ENCODE data around the gene RNASEL.
"Not testable (repeated sequence)": the region's sequence is repeated elsewhere in the genome, so short reads cannot be mapped to it uniquely, and the experiment has no call there.

The RNASEL gene, protein sequence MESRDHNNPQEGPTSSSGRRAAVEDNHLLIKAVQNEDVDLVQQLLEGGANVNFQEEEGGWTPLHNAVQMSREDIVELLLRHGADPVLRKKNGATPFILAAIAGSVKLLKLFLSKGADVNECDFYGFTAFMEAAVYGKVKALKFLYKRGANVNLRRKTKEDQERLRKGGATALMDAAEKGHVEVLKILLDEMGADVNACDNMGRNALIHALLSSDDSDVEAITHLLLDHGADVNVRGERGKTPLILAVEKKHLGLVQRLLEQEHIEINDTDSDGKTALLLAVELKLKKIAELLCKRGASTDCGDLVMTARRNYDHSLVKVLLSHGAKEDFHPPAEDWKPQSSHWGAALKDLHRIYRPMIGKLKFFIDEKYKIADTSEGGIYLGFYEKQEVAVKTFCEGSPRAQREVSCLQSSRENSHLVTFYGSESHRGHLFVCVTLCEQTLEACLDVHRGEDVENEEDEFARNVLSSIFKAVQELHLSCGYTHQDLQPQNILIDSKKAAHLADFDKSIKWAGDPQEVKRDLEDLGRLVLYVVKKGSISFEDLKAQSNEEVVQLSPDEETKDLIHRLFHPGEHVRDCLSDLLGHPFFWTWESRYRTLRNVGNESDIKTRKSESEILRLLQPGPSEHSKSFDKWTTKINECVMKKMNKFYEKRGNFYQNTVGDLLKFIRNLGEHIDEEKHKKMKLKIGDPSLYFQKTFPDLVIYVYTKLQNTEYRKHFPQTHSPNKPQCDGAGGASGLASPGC

DNA sequence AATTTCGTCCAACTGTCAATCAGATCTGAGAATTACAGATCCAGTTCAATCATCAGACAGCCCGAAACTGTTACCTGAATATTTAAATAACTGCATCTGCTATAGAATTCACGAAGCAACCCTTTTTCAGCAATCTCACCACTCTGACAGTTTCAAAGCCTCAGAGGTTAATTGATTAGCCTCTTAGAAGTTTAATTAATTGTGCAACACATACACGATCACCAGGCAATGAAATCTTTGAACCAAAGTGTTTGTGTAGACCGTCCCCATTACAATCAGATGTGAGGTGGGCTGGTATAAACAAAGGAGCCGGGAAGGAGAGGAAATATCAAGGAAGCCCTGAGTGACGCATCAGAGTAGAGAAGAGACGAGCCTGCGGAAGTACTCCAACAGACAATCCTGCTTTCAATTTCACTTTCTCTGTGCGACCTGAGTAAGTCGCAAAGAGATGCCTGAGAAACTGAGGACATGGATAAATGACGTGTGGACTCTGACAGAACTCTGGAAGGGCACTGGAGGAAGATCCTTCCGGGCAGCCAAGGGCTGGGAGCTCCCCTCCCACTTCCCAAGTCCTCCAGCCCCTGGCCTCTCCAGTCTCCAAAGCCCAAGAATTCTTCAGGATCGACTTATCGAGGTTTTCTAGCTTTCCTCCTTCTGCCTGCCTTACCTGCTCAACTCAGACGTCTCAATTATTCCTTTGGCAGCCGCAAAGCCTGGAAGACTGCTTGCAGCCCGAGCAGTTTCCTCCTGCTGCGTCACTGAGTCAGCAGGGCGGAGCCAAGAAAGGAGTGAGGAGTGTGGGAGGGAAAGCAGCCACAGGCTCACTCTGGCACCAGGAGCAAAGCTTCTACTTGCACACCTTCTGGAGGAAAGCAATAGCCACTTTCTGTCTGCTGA lies at the start of gene RNASEL:
Gene RNASEL, minus strand, starts transcription at position 757 of the 897 bp plus-strand sequence. CDS start 2,450 bp downstream, outside the sequence.
- peak; percentile 36 to 87 (median 66) for DNase-seq

DNA sequence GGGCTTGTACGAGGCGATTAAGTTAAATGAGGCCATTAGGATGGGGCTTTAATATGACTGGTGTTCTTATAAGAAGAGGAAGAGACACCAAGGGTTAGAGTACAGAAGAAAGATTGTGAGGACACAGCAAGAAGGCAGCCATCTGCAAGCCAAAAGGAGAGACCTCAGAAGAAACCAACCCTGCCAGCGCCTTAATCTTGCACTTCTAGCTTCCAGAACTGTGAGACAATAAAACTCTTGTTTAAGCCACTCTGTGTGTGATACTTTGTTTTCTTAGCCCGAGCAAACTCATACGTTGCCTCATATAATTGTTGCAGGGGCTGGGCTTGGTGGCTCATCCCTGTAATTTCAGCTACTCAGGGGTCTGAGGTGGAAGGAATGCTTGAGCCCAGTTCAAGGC lies 48.7 kb upstream of the RNASEL start:
- DNase-seq, result no peak

DNA sequence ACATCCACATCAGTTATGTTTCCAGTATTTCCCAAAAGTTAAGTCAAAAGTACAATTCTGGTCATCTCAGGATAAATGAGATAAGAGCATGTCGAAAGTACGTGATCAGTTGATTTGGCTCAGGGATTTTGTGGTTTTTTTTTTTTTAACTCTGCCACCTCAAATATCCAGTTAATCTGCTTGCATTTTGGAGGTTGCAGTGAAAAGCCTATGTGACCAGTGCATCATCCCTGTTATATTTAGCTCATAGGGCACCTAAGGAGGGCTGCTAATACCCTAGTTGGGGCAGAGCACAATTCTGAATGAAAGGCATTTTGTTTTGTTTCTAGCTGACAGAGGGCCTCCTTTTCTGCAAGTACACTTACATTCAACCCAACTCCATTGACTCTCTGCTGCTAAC lies 46.8 kb upstream of the RNASEL start:
- DNase-seq, result peak in 1 of 3 experiments; percentile 13

DNA sequence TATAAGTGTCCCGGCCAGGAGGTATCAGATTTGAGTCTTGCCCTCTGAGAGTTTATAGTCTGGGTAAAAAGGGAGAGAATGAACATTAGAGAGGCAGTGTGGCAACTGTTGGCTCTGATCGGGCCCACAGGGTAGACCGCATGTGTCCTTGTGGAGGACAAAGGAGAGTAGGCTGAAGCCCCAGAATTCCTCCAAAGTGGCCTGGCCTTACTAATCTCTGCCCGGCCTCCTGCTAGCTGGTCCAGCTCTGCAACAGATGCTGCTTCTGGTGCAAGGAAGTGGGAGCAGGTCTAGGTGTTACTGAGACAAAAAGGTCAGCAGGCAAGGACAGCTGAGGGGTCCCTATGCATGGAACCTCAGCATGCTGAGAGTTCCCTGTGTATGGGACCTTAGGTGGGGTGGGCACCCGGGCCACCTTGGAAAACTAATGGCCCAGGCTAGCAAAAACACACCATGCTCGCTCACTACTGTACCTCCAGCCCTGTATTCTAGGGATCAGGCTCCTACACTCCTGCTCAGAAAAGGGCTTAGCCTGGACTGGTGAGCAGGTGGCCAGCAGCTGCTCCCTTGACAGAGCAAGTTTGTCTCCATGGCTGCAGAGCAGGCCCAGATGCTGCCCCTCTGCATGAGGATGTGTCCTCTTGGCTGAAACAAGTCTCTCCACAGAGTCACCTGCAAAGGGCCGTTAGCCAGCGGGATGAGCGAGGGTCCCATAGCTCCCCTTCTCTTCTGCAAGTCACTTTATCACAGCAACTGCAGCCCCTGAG lies 45.4 kb upstream of the RNASEL start:
- DNase-seq, result peak in 2 of 3 experiments; percentile 50 to 77

GRCh38 chr1:182633657-182634281 lies 44.7 kb upstream of the RNASEL start:
- peak in 2 of 3 experiments; percentile 90 to 98 for DNase-seq

DNA sequence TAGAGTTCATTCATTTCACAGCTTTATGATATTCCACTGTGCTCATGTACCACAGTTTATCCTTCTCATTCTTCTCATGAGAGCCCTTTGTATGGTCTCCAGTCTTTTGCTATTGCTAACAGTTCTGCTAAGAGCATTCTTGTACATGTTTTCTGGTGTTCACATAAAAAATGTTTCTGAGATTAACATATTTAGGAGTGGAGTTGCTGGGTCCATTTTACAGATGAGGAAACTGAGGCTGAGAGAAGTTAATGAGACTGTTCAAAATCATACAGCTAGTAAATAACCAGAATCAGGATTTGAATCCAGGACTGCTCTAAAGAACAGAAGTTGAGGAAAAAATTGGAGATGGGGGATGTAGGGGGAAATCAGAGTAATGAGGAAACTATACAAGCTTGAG lies 44.0 kb upstream of the RNASEL start:
- DNase-seq, result no peak

DNA sequence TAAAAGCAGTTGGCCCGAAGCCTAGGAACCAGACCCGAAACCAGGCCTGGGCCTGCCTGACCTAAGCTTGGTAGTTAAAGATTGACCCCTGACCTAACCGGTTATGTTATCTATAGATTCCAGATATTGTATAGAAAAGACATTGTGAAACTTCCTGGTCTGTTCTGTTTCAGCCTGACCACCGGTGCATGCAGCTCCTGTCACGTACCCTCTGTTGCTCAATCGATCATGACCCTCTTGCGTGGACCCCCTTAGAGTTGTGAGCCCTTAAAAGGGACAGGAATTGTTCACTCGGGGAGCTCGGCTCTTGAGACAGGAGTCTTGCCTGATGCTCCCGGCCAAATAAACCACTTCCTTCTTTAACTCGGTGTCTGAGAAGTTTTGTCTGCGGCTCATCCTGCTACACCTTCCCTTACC lies 43.4 kb upstream of the RNASEL start:
- not testable (repeated sequence) for DNase-seq

DNA sequence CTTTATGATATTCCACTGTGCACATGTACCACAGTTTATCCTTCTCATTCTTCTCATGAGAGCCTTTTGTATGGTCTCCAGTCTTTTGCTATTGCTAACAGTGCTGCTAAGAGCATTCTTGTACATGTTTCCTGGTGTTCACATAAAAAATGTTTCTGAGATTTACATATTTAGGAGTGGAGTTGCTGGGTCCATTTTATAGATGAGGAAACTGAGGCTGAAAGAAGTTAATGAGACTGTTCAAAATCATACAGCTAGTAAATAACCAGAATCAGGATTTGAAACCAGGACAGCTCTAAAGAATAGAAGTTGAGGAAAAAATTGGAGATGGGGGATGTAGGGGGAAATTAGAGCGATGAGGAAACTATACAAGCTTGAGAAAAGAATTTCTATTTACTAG lies 42.9 kb upstream of the RNASEL start:
- DNase-seq, result no peak

- DNase-seq, result no peak
Observed at GRCh38 chr1:182631053-182631677, 42.1 kb upstream of the RNASEL start.

- DNase-seq, result no peak
Observed at GRCh38 chr1:182630586-182630985, 41.5 kb upstream of the RNASEL start.

DNA sequence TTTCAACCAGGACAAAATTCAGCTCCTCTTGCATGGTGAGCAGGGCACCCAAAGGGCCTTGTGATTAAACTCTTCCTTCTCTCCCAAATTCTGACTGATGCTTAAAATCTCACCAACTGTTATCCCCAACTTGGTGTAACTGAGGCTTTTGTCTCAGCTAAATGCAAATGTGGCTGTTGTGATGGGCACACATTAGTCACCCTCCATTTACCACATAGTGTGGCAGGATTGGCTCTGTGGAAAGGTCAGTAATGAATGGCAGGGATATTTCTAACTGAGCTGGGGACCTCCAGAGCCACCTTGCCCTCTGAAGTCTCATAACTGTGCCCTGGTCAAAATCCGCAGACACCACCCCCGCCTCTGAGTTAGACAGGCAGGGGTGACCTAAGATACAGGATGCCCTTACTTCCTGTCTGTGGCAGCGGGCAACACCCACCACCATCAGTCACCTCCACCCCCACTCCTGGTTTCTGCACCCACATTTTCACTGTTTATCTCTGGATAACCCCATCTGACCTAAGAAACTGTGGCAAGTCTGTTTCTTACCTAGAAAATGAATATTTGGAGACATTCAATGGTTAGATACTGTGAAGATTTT lies 40.5 kb upstream of the RNASEL start:
- DNase-seq, result no peak

DNA sequence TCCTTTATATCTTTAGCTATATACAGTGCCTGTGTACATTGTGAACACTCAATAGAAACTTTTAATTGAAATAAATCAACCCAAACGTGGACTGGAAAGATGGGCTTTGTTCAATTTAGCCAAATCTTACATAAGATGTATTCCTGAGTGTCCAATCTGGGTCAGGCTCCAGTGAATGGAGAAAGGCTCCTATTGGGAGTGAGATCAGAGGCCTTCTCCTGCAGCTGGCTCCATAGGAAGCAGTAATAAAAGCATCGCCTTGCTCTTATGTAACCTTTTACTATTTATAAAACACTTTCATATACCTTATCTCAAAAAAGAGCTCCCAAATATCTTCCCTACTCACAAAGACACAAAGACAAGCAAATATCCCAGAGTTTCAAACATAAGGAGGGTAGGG lies 40.0 kb upstream of the RNASEL start:
- DNase-seq, result no peak

DNA sequence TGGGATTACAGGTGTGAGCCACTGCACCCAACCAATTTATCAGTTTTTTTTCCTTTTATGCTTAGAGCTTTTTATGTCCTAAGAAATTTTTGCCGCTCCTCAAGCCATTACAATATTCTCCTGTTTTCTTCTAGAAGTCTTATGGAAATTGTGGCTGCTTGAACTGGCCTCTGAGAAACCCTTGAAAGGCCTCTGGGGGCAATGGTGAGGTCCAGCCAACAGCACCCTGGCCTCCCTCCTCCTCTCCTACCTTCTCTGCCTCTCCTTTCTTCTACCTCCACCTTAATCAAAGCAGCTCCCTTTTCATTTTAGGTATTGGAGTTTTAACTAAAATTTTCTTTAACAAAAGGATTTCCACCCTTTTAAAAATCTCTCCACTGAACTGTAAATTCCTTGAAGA lies 39.6 kb upstream of the RNASEL start:
- DNase-seq, result no peak

DNA sequence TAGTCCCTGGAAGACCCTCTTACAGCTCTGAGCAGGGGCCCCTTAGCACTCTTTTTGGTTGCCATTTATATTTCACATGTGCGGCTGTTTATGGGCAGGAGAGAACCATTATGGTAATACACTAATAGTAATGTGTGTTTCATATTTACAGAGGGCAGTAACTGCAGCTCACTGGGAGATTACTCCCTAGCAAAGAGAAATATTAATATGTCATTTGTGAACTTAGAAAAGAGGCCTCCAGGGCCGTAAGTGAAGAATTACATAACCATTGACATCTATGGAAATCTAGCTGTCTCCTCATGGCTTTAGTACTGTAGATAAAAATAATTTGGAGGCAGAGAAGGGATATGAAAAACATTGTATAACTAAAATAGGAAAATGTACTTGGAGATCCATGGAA lies 38.6 kb upstream of the RNASEL start:
- no peak for DNase-seq

GRCh38 chr1:182626527-182626926 lies 37.5 kb upstream of the RNASEL start:
- DNase-seq, result no peak

- DNase-seq, result no peak
Observed at GRCh38 chr1:182625719-182626504, 36.9 kb upstream of the RNASEL start.

- DNase-seq, result no peak
Observed at GRCh38 chr1:182625024-182625423, 36.0 kb upstream of the RNASEL start.

DNA sequence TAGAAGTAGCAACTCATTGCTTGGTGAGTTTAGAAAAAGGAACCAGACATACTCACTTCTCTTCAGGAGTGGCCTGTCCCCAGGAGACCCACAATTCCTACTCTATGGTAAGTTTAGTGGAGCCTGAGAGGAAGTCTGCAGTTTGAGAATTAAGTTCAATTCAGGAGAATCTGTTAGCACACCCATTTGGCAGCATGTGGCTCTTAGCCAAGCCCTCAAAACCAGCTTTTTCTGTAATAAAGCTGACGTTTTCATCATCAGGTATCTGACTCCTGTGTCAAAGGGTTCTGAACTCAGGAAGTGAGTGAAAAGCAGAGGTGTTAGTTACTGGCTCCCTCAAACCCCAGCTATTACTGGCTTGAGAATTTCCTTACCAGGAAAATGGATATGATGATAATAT lies 35.5 kb upstream of the RNASEL start:
- no peak for DNase-seq

GRCh38 chr1:182622901-182623528 lies 34.0 kb upstream of the RNASEL start:
- DNase-seq, result no peak

DNA sequence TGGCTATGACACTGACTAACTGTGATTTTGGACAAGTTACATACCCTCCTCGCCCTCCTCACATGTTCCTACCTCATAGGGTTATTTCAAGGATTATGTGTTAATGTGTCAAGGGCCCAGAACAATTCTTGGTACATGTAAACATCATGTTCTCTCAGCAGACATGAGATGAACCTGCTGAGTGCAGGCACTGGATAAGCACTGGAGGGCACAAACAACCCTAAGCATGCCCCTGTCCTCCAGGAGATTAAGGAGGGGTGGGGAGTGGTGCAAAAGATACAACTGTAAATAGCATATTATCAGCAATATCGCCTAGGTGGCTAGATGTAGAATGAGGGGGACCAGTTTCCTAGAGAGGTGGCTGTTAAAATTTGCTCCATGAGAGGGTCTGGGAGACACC lies 32.9 kb upstream of the RNASEL start:
- no peak for DNase-seq

Measured in NCI-H1417 (cell line).